Cardiac fibroblast (primary cell): ENCODE results near the gene ATP6V1F.

Source experiments
- DNase-seq, 2 donors: peaks; one replicate each; pipeline versions ENCODE4 v3.0.0 to v3.0.0-alpha.2; 2010; ENCODE audit warnings: low read depth in 2 of 2
- H3K4me3 ChIP-seq, 2 donors: replicated peaks in 1 of 2; 1 replicate in 1 of 2; 2 replicates in 1 of 2; pipeline ENCODE4 v1.5.1; 2011; ENCODE audit warnings: low read depth in 2 of 2, low read length in 2 of 2, mild to moderate bottlenecking in 2 of 2, moderate library complexity in 1 of 2
- TF ChIP-seq, protein P1 (sequence below): IDR thresholded peaks from one replicate; pipeline ENCODE4 v1.5.1; 2011; ENCODE audit warnings: low read depth, mild to moderate bottlenecking, low read length, inconsistent platforms

ATP6V1F gene

DNA sequence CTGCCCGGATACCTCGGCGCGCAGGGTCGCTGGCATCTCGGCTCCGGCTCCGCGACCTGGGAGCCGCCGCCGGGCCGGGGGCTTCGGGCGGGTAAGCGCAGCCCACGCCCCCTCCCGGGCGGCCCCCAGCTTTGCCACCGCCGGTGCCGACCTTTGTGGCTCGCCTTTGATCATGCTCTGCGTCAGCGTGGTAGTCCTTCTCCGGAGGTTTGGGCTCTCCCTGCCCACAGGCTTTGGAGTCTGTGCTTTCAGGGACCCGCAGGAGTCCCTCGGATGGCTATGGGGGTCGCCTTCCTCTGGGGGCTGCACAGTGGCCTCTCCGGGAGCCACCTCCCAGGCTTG lies 7.3 kb downstream of the ATP6V1F start:
- TF ChIP-seq, protein P1, sequence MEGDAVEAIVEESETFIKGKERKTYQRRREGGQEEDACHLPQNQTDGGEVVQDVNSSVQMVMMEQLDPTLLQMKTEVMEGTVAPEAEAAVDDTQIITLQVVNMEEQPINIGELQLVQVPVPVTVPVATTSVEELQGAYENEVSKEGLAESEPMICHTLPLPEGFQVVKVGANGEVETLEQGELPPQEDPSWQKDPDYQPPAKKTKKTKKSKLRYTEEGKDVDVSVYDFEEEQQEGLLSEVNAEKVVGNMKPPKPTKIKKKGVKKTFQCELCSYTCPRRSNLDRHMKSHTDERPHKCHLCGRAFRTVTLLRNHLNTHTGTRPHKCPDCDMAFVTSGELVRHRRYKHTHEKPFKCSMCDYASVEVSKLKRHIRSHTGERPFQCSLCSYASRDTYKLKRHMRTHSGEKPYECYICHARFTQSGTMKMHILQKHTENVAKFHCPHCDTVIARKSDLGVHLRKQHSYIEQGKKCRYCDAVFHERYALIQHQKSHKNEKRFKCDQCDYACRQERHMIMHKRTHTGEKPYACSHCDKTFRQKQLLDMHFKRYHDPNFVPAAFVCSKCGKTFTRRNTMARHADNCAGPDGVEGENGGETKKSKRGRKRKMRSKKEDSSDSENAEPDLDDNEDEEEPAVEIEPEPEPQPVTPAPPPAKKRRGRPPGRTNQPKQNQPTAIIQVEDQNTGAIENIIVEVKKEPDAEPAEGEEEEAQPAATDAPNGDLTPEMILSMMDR: no peak
- DNase-seq: no peak
- H3K4me3 ChIP-seq: peak overlapping the region in 1 of 2 donors; percentile 48

- DNase-seq: no peak
- TF ChIP-seq, protein P1: no peak
Observed at GRCh38 chr7:128871050-128871449, 8.4 kb downstream of the ATP6V1F start.

GRCh38 chr7:128872394-128872824 lies 9.8 kb downstream of the ATP6V1F start:
- H3K4me3 ChIP-seq: no peak overlapping the region
- DNase-seq: no peak
- TF ChIP-seq, protein P1: peak; percentile 1

More at GRCh38 chr7:128871050-128871449, 8.4 kb downstream of the ATP6V1F start:
- no peak overlapping the region for H3K4me3 ChIP-seq

- TF ChIP-seq, protein P1: no peak
- DNase-seq: no peak
- H3K4me3 ChIP-seq: no peak overlapping the region
Observed at GRCh38 chr7:128873234-128873633, 10.6 kb downstream of the ATP6V1F start.

DNA sequence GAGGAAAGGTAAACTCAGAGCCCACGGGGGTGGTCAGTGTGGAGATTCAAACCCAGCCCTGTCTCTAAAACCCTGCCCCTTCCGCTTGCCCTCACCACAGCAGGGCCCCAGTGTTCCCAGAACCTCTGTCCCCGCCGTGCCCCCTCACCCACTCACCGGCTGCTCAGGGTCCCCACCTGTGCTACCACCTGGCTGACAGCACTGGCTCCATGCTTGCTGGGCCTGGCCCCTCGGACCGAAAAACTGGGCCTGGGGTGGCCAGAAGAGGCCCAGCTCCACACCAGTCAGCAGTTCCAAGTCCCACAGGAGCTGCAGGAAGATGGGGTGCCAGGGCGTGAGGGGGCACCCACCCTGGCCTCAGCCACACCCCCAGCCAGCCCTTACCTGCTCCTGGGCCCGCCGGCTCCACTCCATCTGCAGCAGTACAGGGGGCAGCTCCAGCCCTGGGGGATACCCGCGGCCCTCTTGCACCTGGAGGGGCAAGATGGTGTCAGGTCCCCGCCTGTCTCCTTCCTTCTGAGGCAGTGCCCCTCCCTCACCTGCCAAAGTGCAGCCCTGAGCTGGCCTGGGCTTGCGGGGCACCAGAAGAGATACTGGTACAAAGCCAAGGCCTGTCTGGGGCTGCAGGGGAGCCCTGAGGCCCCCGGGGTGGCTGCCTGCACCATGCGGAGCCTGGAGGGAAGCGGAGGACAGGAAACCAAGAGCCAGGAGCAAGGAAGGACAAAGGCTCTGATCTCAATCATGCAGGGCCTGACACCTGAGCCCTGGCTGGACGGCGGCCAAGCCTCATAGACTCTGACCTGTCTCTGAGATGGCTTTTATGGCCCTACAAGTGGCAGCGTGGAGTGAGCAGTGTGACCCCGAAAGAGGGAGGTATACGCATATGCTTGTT lies 11.7 kb downstream of the ATP6V1F start:
- TF ChIP-seq, protein P1: no peak
- H3K4me3 ChIP-seq: no peak overlapping the region
- no peak for DNase-seq

DNA sequence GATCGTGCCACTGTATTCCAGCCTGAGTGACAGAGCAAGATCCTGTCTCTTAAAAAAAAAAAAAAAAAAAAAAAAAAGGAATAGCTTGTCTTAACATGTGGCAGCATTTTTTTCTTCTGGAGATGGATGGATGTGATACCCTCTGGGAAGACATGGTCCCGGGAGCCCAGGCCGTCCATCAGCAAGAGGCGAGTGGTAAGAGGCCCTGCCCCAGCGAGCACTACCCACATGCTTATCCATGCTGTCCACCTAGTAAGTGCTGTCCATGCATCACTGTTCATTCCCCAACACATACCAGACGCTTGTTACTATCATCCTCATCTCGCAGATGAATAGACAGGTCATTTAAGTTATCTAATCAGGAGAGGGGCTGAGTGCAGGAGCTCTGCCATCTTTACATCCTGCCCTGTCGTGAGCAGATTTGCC lies 12.9 kb downstream of the ATP6V1F start:
- TF ChIP-seq, protein P1: no peak
- no peak for DNase-seq
- H3K4me3 ChIP-seq: no peak overlapping the region
